ENCODE results near the gene FRMPD2. TPM values are rescaled to one million over a fixed set of nuclear protein-coding genes. Genes with fewer than 3 reads are reported as not detected.
"Not testable (repeated sequence)": the region's sequence is repeated elsewhere in the genome, so short reads cannot be mapped to it uniquely, and the experiment has no call there.

FRMPD2 gene
- total RNA-seq, 2 donors from 2014 or later, result not detected

DNA sequence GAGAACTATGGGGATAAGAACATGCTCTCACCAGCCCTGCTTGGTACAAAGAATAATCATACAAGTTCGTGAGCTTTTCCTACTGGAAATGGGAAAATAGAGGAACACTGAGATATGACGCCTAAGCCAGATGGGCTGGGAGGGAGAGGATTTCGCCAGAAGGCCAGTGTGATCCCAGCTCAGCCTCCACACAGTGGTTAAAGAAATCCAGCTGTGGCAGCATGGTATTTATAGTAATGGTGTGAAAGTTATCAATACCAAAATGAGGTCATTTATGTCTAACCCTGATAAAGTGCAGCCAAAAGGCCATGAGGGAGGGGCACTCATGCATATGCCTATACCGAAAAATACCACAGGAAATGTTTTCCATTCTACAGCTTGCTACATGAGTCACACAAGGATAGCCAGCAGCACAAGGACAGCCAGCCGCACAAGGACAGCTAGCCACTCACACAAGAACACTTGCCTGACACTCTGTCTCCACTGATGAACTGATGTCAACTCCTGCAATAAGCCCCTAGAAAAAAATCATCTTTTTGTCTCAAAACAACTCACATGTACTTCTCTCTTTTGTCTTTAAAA, 49.4 kb downstream of the FRMPD2 start:
- Mint-ChIP-seq H3K27ac (no peak overlapping the region), H3K4me3 (no peak overlapping the region), H3K27me3 (peaks cover 21 to 22% of the 10 kb centered on the region in 2 donors), H3K9me3 (no peaks in the 10 kb centered on the region), H3K4me1 (ENCODE audit: low read depth in 2 of 2) (peaks cover 0 to 3% of the 10 kb centered on the region in 2 donors), H3K36me3 (no peaks in the 10 kb centered on the region)
- DNase-seq (ENCODE audit: low spot score) (no peak), ATAC-seq (no peak)

GRCh38 chr10:48224296-48224695, 50.2 kb downstream of the FRMPD2 start:
- Mint-ChIP-seq H3K27ac (no peak overlapping the region), H3K27me3 (peaks cover 21 to 24% of the 10 kb centered on the region in 2 donors), H3K4me1 (ENCODE audit: low read depth in 2 of 2) (peaks cover 0 to 3% of the 10 kb centered on the region in 2 donors), H3K9me3 (no peaks in the 10 kb centered on the region), H3K4me3 (no peak overlapping the region), H3K36me3 (no peaks in the 10 kb centered on the region)
- no peak for ATAC-seq
- DNase-seq (ENCODE audit: low spot score), result no peak

DNA sequence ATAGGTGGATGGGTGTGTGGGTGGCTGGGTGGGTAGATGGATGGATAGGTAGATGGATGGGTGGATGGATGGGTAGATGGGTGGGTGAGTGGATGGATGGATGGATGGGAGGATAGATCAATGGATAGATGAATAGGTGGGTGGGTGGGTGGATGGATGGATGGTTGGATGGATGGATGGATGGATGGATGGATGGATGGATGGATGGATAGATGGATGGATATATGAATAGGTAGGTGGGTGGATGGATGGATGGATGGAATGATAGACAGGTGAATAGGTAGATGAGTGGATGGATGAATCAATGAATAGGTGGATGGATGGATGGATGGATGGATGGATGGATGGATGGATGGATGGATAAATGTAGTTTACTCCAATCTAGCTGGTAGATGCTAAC, 52.7 kb downstream of the FRMPD2 start:
- ATAC-seq (no peak), DNase-seq (ENCODE audit: low spot score) (no peak)
- no peaks in the 10 kb centered on the region for H3K9me3 Mint-ChIP-seq
- H3K36me3 Mint-ChIP-seq, result no peaks in the 10 kb centered on the region
- H3K4me3 Mint-ChIP-seq, result no peak overlapping the region
- H3K4me1 Mint-ChIP-seq (ENCODE audit: low read depth in 2 of 2), result peaks cover 0 to 3% of the 10 kb centered on the region in 2 donors
- no peak overlapping the region for H3K27ac Mint-ChIP-seq
- H3K27me3 Mint-ChIP-seq, result peaks cover 16 to 24% of the 10 kb centered on the region in 2 donors

- peaks cover 13 to 24% of the 10 kb centered on the region in 2 donors for H3K27me3 Mint-ChIP-seq
- not testable (repeated sequence) for DNase-seq (ENCODE audit: low spot score); ATAC-seq; H3K9me3 Mint-ChIP-seq; H3K4me1 Mint-ChIP-seq (ENCODE audit: low read depth in 2 of 2); H3K4me3 Mint-ChIP-seq; H3K36me3 Mint-ChIP-seq; H3K27ac Mint-ChIP-seq
Measured at GRCh38 chr10:48221031-48221430, 53.5 kb downstream of the FRMPD2 start.

- Mint-ChIP-seq H3K36me3 (no peaks in the 10 kb centered on the region), H3K4me1 (ENCODE audit: low read depth in 2 of 2) (no peaks in the 10 kb centered on the region), H3K27me3 (peaks cover 10 to 30% of the 10 kb centered on the region in 2 donors), H3K4me3 (no peak overlapping the region), H3K9me3 (no peaks in the 10 kb centered on the region), H3K27ac (no peak overlapping the region)
- DNase-seq (ENCODE audit: low spot score) (no peak), ATAC-seq (no peak)
Measured at GRCh38 chr10:48219194-48219593, 55.3 kb downstream of the FRMPD2 start.

- Mint-ChIP-seq H3K9me3 (no peaks in the 10 kb centered on the region), H3K27ac (no peak overlapping the region)
Measured at GRCh38 chr10:48216744-48217143, 57.8 kb downstream of the FRMPD2 start.

DNA sequence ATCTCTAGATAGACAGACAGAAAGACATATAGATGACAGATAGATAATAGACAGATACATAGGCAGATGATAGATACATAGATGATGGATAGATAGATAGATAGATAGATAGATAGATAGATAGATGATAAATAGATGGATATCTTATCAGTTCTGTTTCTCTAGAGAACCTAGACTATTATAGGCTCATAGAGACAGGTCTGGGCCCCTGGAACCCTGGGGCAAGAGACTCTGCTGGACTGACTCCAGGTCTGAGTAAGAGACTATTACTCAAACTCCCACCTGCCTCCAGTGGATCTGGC, 58.3 kb downstream of the FRMPD2 start:
- H3K36me3 Mint-ChIP-seq, result no peaks in the 10 kb centered on the region
- peaks cover 0 to 19% of the 10 kb centered on the region in 2 donors for H3K27me3 Mint-ChIP-seq
- DNase-seq (ENCODE audit: low spot score), result no peak
- no peaks in the 10 kb centered on the region for H3K4me1 Mint-ChIP-seq (ENCODE audit: low read depth in 2 of 2)
- no peak for ATAC-seq
- no peak overlapping the region for H3K27ac Mint-ChIP-seq
- H3K9me3 Mint-ChIP-seq, result no peaks in the 10 kb centered on the region
- no peak overlapping the region for H3K4me3 Mint-ChIP-seq

More at GRCh38 chr10:48216744-48217143, 57.8 kb downstream of the FRMPD2 start:
- DNase-seq (ENCODE audit: low spot score) (no peak), ATAC-seq (no peak)
- Mint-ChIP-seq H3K4me1 (ENCODE audit: low read depth in 2 of 2) (no peaks in the 10 kb centered on the region), H3K27me3 (peaks cover 1 to 21% of the 10 kb centered on the region in 2 donors), H3K4me3 (no peak overlapping the region), H3K36me3 (no peaks in the 10 kb centered on the region)

- Mint-ChIP-seq H3K4me3 (no peak overlapping the region), H3K27ac (no peak overlapping the region), H3K27me3 (peaks cover 3 to 14% of the 10 kb centered on the region in 2 donors), H3K36me3 (no peaks in the 10 kb centered on the region), H3K9me3 (no peaks in the 10 kb centered on the region), H3K4me1 (ENCODE audit: low read depth in 2 of 2) (no peaks in the 10 kb centered on the region)
- DNase-seq (ENCODE audit: low spot score) (no peak), ATAC-seq (no peak)
Measured at GRCh38 chr10:48215486-48216203, 58.9 kb downstream of the FRMPD2 start.

DNA sequence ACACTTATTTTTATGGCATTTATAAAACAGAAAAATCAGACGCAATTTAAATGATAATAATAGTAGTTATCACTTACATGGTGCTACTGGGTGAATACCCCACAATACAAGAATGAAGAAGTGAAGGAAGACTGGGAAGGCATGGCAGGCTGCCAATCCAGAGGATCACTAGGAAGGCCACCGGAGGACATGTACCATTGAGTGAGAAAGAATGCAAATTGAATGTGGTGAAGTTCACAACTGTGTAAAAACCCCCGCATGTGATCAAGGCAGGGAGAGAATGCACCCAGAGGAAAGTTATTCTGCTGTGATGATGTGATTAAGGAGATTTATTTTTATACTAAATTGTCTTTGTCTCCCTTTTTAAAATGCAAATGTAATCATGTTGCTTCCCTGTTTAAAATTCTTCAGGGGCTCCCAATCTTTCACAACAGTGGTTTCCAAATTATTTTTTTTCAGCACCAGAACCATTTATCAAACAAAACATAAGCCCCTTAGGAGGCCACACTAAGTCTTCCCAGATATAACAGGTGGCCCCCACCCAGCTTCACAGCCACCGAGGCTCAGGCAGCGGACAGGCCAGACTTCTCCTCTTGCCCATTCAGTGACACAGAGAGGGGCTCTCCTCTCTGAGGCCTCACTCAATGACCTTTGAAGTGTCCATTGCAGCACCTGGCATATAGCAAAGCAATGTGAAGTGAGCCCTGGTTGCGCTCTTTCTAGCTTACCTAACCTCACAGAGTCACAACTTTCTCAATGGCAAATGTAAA, 59.6 kb downstream of the FRMPD2 start:
- no peaks in the 10 kb centered on the region for H3K36me3 Mint-ChIP-seq
- no peak overlapping the region for H3K4me3 Mint-ChIP-seq
- H3K27me3 Mint-ChIP-seq, result peaks cover 3 to 6% of the 10 kb centered on the region in 2 donors
- ATAC-seq, result no peak
- H3K4me1 Mint-ChIP-seq (ENCODE audit: low read depth in 2 of 2), result no peaks in the 10 kb centered on the region
- no peak overlapping the region for H3K27ac Mint-ChIP-seq
- DNase-seq (ENCODE audit: low spot score), result no peak
- H3K9me3 Mint-ChIP-seq, result no peaks in the 10 kb centered on the region

GRCh38 chr10:48213047-48213446, 61.4 kb downstream of the FRMPD2 start:
- Mint-ChIP-seq H3K4me3 (no peak overlapping the region), H3K36me3 (no peaks in the 10 kb centered on the region), H3K27ac (no peak overlapping the region), H3K9me3 (no peaks in the 10 kb centered on the region), H3K4me1 (ENCODE audit: low read depth in 2 of 2) (no peaks in the 10 kb centered on the region), H3K27me3 (peaks cover 5 to 6% of the 10 kb centered on the region in 2 donors)
- DNase-seq (ENCODE audit: low spot score) (no peak), ATAC-seq (no peak)

- Mint-ChIP-seq H3K4me1 (ENCODE audit: low read depth in 2 of 2) (no peaks in the 10 kb centered on the region), H3K27ac (no peak overlapping the region), H3K4me3 (no peak overlapping the region), H3K9me3 (no peaks in the 10 kb centered on the region), H3K36me3 (no peaks in the 10 kb centered on the region), H3K27me3 (peaks cover 8 to 14% of the 10 kb centered on the region in 2 donors)
- DNase-seq (ENCODE audit: low spot score) (no peak), ATAC-seq (peak in 1 of 2 donors; percentile 17)
Measured at GRCh38 chr10:48211777-48212176, 62.7 kb downstream of the FRMPD2 start.

DNA sequence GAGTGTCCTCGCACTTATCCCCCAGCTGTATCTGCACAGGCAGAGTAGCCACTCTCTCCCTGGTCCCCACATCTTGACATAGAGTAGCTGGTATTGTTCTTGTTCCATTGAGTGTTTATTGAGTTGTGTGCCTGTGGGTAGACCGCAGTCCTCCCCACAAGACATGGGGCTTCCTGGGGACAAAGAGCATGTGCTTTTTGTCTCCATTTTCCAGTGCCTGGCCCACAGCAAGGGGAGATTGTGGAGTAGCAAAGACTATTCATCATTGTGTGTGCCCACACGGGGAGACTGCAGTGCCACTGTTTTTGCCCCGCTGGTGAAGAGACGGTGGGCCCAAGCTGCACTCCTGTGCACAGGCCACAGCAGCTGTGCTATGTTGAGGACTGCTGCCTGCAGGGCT, 63.5 kb downstream of the FRMPD2 start:
- Mint-ChIP-seq H3K4me1 (ENCODE audit: low read depth in 2 of 2) (no peaks in the 10 kb centered on the region), H3K4me3 (no peak overlapping the region), H3K27ac (no peak overlapping the region), H3K36me3 (no peaks in the 10 kb centered on the region), H3K27me3 (peaks cover 8 to 14% of the 10 kb centered on the region in 2 donors), H3K9me3 (no peaks in the 10 kb centered on the region)
- DNase-seq (ENCODE audit: low spot score), result no peak
- ATAC-seq, result no peak

DNA sequence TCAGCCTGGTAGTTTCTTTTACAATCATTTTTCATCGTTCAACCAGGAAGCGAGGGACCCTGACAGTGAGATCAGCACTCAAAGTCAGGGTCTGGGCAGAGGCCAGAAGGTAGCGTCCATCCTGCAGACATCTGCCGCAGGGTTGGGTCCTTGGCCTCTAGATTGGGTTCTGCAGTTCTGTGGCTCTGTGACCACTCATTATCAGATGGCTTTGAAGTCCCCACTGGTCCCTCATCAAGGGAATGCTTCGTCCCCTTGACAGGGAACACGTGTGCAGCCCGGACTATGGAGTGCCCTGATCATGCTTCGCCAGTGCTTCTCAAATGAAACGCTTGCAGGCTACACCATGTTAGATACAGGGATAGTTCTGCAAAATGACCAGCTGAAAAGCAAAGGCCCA, 64.1 kb downstream of the FRMPD2 start:
- DNase-seq (ENCODE audit: low spot score), result no peak
- no peaks in the 10 kb centered on the region for H3K9me3 Mint-ChIP-seq

DNA sequence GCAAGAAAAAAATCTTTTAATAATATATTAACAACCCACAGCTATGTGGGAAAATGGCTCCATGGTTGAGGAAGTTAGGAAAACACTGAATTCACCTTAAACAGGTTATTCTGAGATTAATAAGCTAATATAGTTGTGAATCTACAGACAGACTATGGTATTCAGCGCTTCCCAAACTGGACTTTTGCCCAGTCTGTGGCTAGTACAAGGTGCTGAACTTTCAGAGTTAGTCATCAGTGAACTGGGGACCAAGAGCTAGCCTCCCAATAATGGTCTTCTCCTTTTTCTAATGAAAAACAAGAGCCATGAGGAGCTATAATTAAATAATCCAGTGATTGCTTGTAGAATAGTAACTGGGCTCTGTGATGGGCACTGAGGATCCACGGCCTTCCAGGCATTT, 65.3 kb downstream of the FRMPD2 start:
- H3K27me3 Mint-ChIP-seq, result peaks cover 8 to 9% of the 10 kb centered on the region in 2 donors
- no peak for ATAC-seq
- no peak overlapping the region for H3K4me3 Mint-ChIP-seq
- no peaks in the 10 kb centered on the region for H3K4me1 Mint-ChIP-seq (ENCODE audit: low read depth in 2 of 2)
- no peaks in the 10 kb centered on the region for H3K36me3 Mint-ChIP-seq
- H3K9me3 Mint-ChIP-seq, result no peaks in the 10 kb centered on the region
- H3K27ac Mint-ChIP-seq, result no peak overlapping the region
- no peak for DNase-seq (ENCODE audit: low spot score)

More for the DNA sequence above, 64.1 kb downstream of the FRMPD2 start:
- no peak overlapping the region for H3K4me3 Mint-ChIP-seq
- no peaks in the 10 kb centered on the region for H3K4me1 Mint-ChIP-seq (ENCODE audit: low read depth in 2 of 2)
- H3K36me3 Mint-ChIP-seq, result no peaks in the 10 kb centered on the region
- no peak for ATAC-seq
- peaks cover 8 to 14% of the 10 kb centered on the region in 2 donors for H3K27me3 Mint-ChIP-seq
- H3K27ac Mint-ChIP-seq, result no peak overlapping the region
